HuH-7 (cell line): Measurements from ENCODE around the gene ZNF385D.

Source experiments
- DNase-seq: peaks from one replicate; pipeline ENCODE4 v3.0.0; 2011; ENCODE audit warnings: low spot score

The ZNF385D gene

DNA sequence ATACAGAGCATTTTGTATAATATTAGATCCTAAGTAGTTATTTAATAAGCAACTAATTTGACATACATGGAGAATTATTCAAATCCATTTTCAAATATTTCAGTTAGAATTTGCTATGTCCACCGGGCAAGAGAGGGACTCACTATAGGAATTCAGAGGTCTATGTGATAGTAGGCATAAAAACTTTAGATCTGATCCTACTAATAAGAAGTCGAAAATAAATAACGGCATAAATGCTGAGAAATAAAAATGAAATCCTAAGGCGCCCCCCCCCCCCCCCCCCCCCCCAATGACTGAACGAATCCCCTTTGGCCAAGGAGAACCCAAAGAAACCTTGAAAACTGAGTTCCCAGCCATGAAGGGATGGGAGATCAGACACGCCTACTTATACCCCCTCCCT lies 80.6 kb downstream of the ZNF385D start:
- DNase-seq: no peak

DNA sequence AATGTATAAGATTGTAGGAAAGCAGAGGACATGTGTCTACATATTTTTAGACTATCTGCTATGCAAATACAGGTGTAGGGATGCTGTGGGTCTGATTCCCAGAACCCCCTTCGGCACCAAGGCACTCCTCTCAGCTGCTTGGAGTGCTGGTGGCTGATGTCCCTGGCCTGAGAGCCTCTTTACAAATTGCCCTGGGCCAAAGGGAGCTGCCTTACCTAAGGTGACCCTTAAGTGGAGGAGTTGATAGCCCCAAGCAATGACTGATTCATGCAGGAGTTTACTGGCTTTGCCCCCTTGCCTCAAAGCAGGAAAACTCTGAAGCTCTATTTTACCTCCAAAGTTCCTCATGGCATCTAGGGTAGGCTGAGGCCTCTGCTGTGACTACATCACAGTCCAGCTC lies 83.0 kb downstream of the ZNF385D start:
- DNase-seq: no peak

DNA sequence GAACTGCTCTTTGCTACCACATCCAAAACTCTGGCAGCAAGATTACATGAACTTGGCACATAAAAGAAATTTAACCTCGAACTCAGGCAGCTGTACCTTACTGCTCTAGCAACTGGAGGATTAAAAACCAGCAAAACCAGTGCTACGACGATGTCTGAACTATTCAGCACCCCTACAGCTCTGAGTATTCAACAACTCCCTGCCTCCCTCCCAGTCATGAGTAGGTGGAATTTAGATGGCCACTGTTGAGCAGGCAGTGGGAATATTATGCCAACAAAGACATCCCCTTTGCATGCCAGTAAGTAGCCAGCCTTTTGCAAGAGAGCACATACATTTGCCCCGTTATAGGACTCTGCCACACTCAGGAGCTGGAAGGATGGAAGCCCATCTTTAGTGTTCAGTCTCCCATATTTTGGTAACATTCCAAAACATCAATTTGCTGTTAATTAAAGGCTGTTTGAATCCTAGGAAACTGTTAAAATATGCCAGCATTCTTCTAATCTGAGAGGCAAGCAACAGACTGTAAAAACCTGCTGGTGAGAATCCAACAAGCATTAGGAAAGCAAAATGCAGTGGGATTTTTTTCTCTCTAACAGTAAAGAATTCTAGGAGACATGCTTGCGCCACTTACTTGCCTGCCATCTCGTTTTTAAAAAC lies 85.4 kb downstream of the ZNF385D start:
- no peak for DNase-seq

GRCh38 chr3:21664996-21665395 lies 86.0 kb downstream of the ZNF385D start:
- no peak for DNase-seq

DNA sequence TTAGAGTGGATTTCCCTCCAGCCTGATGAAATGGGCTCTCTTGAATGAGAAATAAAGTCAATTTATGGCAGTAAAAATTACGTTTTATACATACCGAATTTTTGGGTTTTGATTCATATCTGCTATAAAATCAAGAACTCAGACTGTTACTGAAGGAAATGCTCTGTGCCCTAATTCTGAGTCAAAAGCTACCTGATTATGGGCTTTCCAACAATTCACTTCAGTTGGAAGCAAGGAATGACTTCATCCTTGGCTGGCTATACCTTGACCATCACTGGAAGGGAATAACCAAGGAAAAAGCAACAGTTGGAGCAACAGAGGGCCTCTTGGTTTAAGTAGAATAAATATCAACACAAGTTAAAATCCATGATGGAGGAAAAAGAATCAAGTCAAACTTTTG lies 88.6 kb downstream of the ZNF385D start:
- DNase-seq: no peak

- DNase-seq: no peak
These were observed 96.3 kb downstream of the ZNF385D start for GRCh38 chr3:21654662-21655061.

DNA sequence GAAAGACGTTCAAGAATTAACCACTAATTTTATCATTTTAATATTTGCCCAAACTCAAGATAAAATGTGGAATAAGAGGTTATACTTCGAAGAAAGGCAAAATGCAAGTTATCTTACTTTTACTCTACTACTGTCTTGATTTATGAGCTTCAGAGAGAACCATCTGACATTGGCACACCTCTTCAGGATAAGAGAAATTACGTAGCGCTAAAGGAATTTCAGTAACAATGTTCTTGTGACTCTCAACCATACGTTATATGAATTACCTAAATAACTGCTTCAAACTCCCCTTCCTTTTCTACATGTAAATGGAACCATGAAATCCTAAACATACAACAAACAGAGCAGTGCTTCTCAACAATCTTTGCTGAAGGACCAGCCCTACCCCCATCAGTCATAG lies 96.8 kb downstream of the ZNF385D start:
- no peak for DNase-seq

DNA sequence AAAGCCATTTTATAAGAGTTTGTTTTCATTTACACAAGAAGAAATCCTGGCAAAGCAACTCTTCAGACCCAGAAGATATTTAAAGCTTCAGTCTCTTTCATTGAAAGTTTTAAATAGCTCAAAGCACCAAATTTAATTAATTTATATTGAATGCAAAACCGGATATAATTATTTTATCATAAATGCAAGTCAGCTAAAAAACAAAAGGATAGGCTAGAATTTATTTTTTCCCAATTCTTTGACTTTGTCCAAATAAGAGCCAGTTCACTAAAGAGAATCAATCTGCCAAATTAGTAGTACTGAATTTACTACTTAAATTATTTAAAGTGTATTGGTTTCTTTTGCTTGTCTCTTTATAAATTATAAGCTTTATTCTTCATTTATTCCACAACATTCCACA lies 101.5 kb downstream of the ZNF385D start:
- DNase-seq: no peak

- no peak for DNase-seq
These were observed 103.0 kb downstream of the ZNF385D start for GRCh38 chr3:21647961-21648360.

GRCh38 chr3:21645121-21645897 lies 105.7 kb downstream of the ZNF385D start:
- DNase-seq: no peak

DNA sequence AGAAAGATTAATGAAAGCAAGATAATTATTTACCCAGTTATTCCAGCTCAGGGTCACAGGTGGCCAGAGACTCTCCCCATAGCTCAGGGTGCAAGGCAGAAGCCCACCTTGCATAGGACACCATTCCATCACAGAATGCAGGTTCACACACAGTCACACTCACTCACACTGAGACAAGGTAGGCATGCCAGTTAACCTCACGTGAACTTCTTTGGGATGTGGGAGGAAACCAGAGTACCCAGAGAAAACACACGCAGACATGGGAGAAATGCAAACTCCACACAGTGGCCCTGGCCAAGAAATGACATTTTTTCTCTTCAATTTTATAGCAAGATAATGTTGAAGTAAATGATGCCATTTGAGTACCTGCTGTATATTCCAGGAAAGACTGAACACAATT lies 106.7 kb downstream of the ZNF385D start:
- DNase-seq: no peak

DNA sequence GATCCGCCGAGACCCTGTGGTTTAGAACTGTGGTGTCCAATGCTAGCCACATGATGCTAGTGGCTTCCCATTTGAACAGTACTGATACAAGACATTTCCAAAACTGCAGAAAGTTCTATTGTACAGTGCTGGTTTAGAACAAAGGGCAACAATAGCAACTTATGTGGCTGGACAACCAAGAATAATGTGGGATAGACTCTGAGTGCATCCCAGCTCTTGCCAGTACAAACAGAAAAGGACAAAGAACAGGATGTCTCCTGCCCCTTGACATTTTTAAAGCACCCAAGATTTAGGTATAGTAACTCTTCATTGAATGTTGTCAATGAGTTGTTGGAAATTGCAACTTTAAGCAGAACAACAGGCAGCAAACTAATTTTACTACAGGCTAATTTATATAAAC lies 107.3 kb downstream of the ZNF385D start:
- DNase-seq: no peak

DNA sequence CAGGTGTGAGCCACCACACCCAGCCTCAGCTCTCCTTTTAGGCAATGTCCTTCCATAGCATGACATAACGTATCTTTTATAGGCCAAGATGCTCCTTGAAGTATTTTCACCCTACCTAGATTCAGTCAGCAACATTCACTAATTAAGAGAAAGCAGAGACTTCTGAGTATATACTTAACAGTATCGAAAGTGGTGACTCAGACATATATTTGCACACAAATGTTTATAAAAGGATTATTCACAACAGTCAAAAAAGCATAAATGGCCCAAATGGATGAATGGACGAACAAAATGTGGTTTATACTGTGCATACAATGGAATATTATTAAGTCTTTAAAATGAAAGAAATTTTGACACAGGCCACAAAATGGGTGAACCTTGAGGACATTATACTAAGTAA lies 108.6 kb downstream of the ZNF385D start:
- DNase-seq: no peak

DNA sequence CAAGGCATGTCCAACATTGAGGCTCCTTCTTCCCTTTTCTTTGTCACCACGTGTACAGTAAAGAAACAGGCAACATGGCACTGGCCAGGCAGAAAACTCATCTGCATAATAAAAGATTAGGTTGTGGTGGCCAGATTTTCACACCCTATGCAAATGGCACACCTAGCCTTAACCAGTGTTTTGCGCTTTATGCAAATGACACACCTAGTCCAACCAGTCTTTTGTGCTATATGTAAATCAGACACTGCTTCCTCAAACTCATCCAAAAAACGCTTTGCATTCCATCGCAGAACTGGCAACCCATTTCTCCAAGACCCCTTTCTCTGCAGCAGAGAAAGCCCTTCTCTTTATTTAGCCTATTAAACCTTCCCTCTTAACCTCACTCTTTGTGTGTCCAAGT lies 109.1 kb downstream of the ZNF385D start:
- no peak for DNase-seq

DNA sequence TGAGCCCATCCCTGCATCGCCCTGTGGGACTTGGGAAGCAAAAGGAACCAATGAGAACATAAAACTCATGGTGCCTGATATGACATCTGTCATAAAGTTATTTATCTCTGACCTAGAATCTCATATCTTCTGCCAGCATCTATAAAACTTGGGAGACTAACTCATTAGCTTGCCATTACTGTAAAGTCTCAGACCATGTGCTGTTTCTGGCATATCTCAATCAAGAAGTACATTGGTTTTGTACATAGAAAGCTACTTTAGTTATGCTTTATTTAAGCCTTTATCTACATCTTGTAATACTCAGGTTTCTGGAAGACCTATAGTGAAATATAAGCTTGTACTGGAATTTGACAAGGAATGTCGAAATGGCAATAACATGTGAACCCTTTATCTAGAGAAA lies 112.5 kb downstream of the ZNF385D start:
- no peak for DNase-seq

DNA sequence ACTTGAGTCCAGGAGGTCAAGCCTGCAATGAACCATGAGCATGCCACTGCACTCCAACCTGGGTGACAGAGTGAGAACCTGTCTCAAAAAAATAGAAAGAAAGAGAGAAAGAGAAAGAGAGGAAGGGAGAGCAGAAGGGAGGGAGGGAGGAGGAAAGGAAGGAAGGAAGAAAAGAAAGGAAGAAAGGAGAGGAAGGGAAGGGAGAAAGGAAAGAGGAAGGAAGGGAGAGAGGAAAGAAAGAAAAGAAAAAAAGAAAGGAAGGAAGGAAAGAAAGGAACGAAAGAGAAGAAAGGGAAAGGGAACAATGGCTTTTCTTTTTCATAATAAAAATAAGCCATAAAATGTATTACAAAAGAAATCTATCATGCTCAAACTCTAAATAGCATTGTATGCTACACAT lies 116.9 kb downstream of the ZNF385D start:
- DNase-seq: no peak

DNA sequence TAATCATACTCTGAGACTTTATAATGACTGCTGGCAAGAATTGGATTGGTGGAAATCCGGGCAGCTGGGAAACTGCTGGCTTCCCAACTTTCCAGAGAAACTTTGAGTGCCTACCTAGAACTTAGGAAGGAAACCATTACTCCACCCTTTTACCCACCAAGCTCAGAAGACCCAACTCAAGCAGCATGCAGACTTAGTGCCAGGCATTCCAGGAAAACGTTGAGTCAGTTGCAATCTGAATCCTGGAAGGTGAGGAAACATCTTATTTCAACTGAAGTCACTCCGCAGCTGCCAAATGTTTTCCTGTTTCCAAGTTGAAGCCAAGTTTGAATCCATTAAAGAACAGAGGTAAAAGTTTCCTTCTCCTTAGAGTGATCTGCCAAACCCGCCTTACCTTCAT lies 126.5 kb downstream of the ZNF385D start:
- no peak for DNase-seq

DNA sequence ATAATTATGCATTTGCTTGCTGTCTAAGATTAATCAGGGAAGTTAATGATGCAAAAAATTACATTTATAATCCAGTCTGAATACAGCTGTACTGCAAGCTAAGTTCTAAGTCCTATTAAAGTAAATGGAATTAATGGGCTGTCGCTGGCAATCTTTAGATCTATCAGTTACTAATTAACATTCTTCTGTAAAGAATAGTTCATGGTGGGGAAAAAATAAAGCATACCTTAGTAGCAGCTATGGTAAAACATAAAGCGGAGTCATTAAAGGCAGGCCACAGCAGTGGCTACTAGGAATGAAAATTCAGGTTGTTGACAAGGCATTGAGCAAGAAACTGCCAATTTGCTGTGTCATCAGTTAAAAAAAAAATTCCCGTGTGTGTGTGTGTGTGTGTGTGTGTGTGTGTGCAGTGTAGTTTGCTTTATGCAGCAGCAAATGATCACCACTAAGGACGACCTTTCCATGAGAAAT lies 129.8 kb downstream of the ZNF385D start:
- no peak for DNase-seq

- no peak for DNase-seq
These were observed 130.4 kb downstream of the ZNF385D start for GRCh38 chr3:21620511-21621155.

DNA sequence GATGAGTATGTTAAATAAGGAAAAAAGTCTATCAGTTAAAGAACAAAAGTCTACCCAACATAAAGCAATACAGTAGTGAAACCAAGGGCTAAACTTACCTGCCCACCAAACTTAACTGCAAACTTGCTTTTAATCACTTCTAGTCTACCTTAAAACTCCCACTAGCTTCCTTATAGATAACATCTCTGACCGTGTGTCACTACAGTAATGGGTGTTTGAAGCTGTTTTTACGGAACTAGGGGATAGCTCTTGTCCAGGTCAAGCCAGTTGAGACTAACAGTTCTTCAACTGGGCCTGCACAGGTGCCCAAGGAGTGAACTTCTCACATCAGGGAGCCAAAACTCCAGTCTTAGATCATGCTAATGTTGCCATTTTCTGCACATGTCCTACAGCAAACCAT lies 132.3 kb downstream of the ZNF385D start:
- DNase-seq: no peak

- no peak for DNase-seq
These were observed 137.5 kb downstream of the ZNF385D start for GRCh38 chr3:21613372-21614070.

GRCh38 chr3:21601178-21601577 lies 149.8 kb downstream of the ZNF385D start:
- no peak for DNase-seq

GRCh38 chr3:21599890-21600289 lies 151.1 kb downstream of the ZNF385D start:
- DNase-seq: no peak
